HepG2 (cell line): ENCODE data around the gene WWP2. TPM values are rescaled to one million over a fixed set of nuclear protein-coding genes. Genes with fewer than 3 reads are reported as not detected.

Experiments
- ATF5 ChIP-seq: sonication (generic); formaldehyde crosslinking; IDR thresholded peaks from 2 replicates; pipeline ENCODE4 v1.4.0; 2020; ENCODE audit warnings: mild to moderate bottlenecking, low read depth, missing genetic modification reagents
- BATF2 ChIP-seq: sonication (generic); formaldehyde crosslinking; IDR thresholded peaks from 2 replicates; pipeline ENCODE4 v1.8.0; 2022; ENCODE audit warnings: mild to moderate bottlenecking, missing genetic modification reagents, moderate library complexity
- FOXK2 ChIP-seq: fragments of 450-650 bp; IDR thresholded peaks from 2 replicates; pipeline ENCODE4 v1.6.1; 2016
- MTERF4 ChIP-seq: sonication (generic); formaldehyde crosslinking; IDR thresholded peaks from 2 replicates; pipeline ENCODE4 v1.8.0; 2023; ENCODE audit warnings: mild to moderate bottlenecking, missing genetic modification reagents
- NFAT5 ChIP-seq: sonication (generic); formaldehyde crosslinking; IDR thresholded peaks from 2 replicates; pipeline ENCODE4 v1.4.0; 2020; ENCODE audit warnings: missing genetic modification reagents
- ZBTB39 ChIP-seq: sonication (generic); formaldehyde crosslinking; IDR thresholded peaks from 2 replicates; pipeline ENCODE4 v1.5.0; 2020; ENCODE audit warnings: missing genetic modification reagents
- ZBTB44 ChIP-seq: sonication (generic); formaldehyde crosslinking; IDR thresholded peaks from 2 replicates; pipeline ENCODE4 v1.4.0; 2020; ENCODE audit warnings: missing genetic modification reagents
- ZNF142 ChIP-seq: sonication (generic); formaldehyde crosslinking; IDR thresholded peaks from 2 replicates; pipeline ENCODE4 v1.4.0; 2020; ENCODE audit warnings: missing genetic modification reagents
- ZNF354B ChIP-seq: sonication (generic); formaldehyde crosslinking; IDR thresholded peaks from 2 replicates; pipeline ENCODE4 v1.8.0; 2022; ENCODE audit warnings: mild to moderate bottlenecking, missing genetic modification reagents
- ZNF431 ChIP-seq: sonication (generic); formaldehyde crosslinking; IDR thresholded peaks from 2 replicates; pipeline ENCODE4 v1.9.0; 2022; ENCODE audit warnings: missing genetic modification reagents, low read depth, mild to moderate bottlenecking, borderline replicate concordance
- polyA plus RNA-seq, 8 experiments: library from polyadenylated mRNA; depleted of rRNA in 3 of 8; stranded (reverse) in 7 of 8; unstranded in 1 of 8; fragments of >200 nt; fragmentation: Illumina TruSeq in 4 of 8; extraction: Trizol in 4 of 8; gene quantifications; 2 replicates each; pipeline versions ENCODE4 v1.2.1 to v1.2.3, GENCODE V29; 2011 to 2016; ENCODE audit warnings: low read depth in 4 of 8, missing spikeins in 1 of 8, mixed read lengths in 1 of 8; ENCODE audit not compliant: insufficient read depth in 1 of 8
- total RNA-seq, 5 experiments: library from RNA; depleted of rRNA; stranded (reverse); fragments of >200 nt; fragmentation: Illumina TruSeq; extraction: Trizol; gene quantifications; 2 replicates each; pipeline ENCODE4 v1.2.3, GENCODE V29; 2016; ENCODE audit warnings: low read depth in 1 of 5

WWP2 gene
- total and polyA plus RNA-seq, 2 of the 13 experiments (the other 11 are each of a cell fraction or from before 2014, with no cell fraction given), result 11.4 to 28.2 TPM

- TF ChIP-seq NFAT5 (CRISPR knock-in tag) (no peak), ZBTB39 (CRISPR knock-in tag) (no peak), FOXK2 (no peak), MTERF4 (CRISPR knock-in tag) (no peak), ZNF431 (CRISPR knock-in tag) (no peak), ZNF142 (CRISPR knock-in tag) (no peak), ATF5 (CRISPR knock-in tag) (no peak), BATF2 (CRISPR knock-in tag) (no peak), ZBTB44 (CRISPR knock-in tag) (no peak), ZNF354B (no peak)
Measured at GRCh38 chr16:69823831-69824563, 61.9 kb downstream of the WWP2 start (continued).
